SK-N-MC (cell line): ENCODE data around the gene PAH.

Source experiments
- FOXP2 ChIP-seq: optimal IDR thresholded peaks from 2 replicates; pipeline ENCODE3; 2011; ENCODE audit warnings: mild to moderate bottlenecking, moderate library complexity; ENCODE audit not compliant: insufficient read depth; ENCODE audit errors: extremely low read length, control extremely low read depth
- POLR2AphosphoS5 ChIP-seq: IDR thresholded peaks from 2 replicates; pipeline ENCODE4 v1.6.1; 2012; ENCODE audit warnings: mild to moderate bottlenecking, low read depth, low read length, borderline replicate concordance

GRCh38 chr12:102939670-102940222 is 22.7 kb upstream of the PAH start:
- TF ChIP-seq FOXP2 (no peak), POLR2AphosphoS5 (no peak)
